SK-N-SH treated with all-trans-retinoic acid at 6 μM for 48 hours (cell line): ENCODE data around the gene ARVCF.

ENCODE experiments used
- ATAC-seq: fragments of 200-7000 bp; cut with Tn5 transposase; 3 replicates; pipeline ENCODE4 v1.9.1; 2020; ENCODE audit warnings: mild to moderate bottlenecking, moderate library complexity
- ARNTL ChIP-seq: fragments of 450-650 bp; formaldehyde crosslinking; IDR thresholded peaks from 2 replicates; pipeline ENCODE4 v1.5.0; 2020; ENCODE audit warnings: low read depth, mild to moderate bottlenecking, moderate library complexity, borderline replicate concordance
- BACH2 ChIP-seq: fragments of 250-450 bp; sonication (Bioruptor Pico); IDR thresholded peaks from 2 replicates; pipeline ENCODE4 v1.9.0; 2021; ENCODE audit warnings: mild to moderate bottlenecking, borderline replicate concordance
- CSDC2 ChIP-seq: fragments of 250-450 bp; sonication (Bioruptor Pico); IDR thresholded peaks from 2 replicates; pipeline ENCODE4 v1.5.0; 2020; ENCODE audit warnings: mild to moderate bottlenecking, moderate library complexity
- ESRRG ChIP-seq: fragments of 250-450 bp; sonication (Bioruptor Pico); IDR thresholded peaks from 2 replicates; pipeline ENCODE4 v1.6.1; 2021; ENCODE audit warnings: mild to moderate bottlenecking
- GLIS3 ChIP-seq: fragments of 250-450 bp; sonication (Bioruptor Pico); IDR thresholded peaks from 2 replicates; pipeline ENCODE4 v1.5.0; 2020; ENCODE audit warnings: mild to moderate bottlenecking, moderate library complexity
- ISL1 ChIP-seq: fragments of 250-450 bp; sonication (Bioruptor Pico); IDR thresholded peaks from 2 replicates; pipeline ENCODE4 v2.1.2; 2022; ENCODE audit warnings: mild to moderate bottlenecking, moderate library complexity
- OSR1 ChIP-seq: fragments of 250-450 bp; sonication (Bioruptor Pico); IDR thresholded peaks from 2 replicates; pipeline ENCODE4 v1.8.0; 2022; ENCODE audit warnings: moderate library complexity, mild to moderate bottlenecking, inconsistent platforms
- PPARA ChIP-seq: fragments of 250-450 bp; sonication (Bioruptor Pico); IDR thresholded peaks from 2 replicates; pipeline ENCODE4 v1.5.0; 2020; ENCODE audit warnings: mild to moderate bottlenecking, borderline replicate concordance
- SNAI2 ChIP-seq: fragments of 250-450 bp; sonication (Bioruptor Pico); IDR thresholded peaks from 2 replicates; pipeline ENCODE4 v1.5.0; 2020; ENCODE audit warnings: mild to moderate bottlenecking, moderate library complexity
- TCF4 ChIP-seq: fragments of 250-450 bp; sonication (Bioruptor Pico); IDR thresholded peaks from 2 replicates; pipeline ENCODE4 v1.8.0; 2021; ENCODE audit warnings: mild to moderate bottlenecking, moderate library complexity, borderline replicate concordance
- ZC3H10 ChIP-seq: fragments of 250-450 bp; sonication (Bioruptor Pico); IDR thresholded peaks from 2 replicates; pipeline ENCODE4 v1.5.1; 2021; ENCODE audit warnings: mild to moderate bottlenecking, moderate library complexity
- ZFP3 ChIP-seq: fragments of 250-450 bp; sonication (Bioruptor Pico); IDR thresholded peaks from 2 replicates; pipeline ENCODE4 v1.5.0; 2020; ENCODE audit warnings: mild to moderate bottlenecking, moderate library complexity
- ZFP30 ChIP-seq: fragments of 450-650 bp; formaldehyde crosslinking; IDR thresholded peaks from 2 replicates; pipeline ENCODE4 v1.5.0; 2022; ENCODE audit warnings: mild to moderate bottlenecking, moderate library complexity
- ZNF565 ChIP-seq: fragments of 450-650 bp; formaldehyde crosslinking; conservative IDR thresholded peaks from 2 replicates; pipeline ENCODE4 v1.5.0; 2020; ENCODE audit warnings: low read depth, mild to moderate bottlenecking, moderate library complexity
- TF ChIP-seq, protein P1 (sequence below): fragments of 250-450 bp; sonication (Bioruptor Pico); IDR thresholded peaks from 2 replicates; pipeline ENCODE4 v1.8.0; 2020; ENCODE audit warnings: mild to moderate bottlenecking, moderate library complexity, borderline replicate concordance
- TF ChIP-seq, protein P2 (sequence below): fragments of 250-450 bp; sonication (Bioruptor Pico); IDR thresholded peaks from 2 replicates; pipeline ENCODE4 v1.5.0; 2020; ENCODE audit warnings: mild to moderate bottlenecking, moderate library complexity
- TF ChIP-seq, protein P3 (sequence below): fragments of 250-450 bp; sonication (Bioruptor Pico); IDR thresholded peaks from 2 replicates; pipeline ENCODE4 v1.8.0; 2021; ENCODE audit warnings: low read depth, mild to moderate bottlenecking, moderate library complexity, borderline replicate concordance
- TF ChIP-seq, protein P4 (sequence below): fragments of 250-450 bp; sonication (Bioruptor Pico); IDR thresholded peaks from 2 replicates; pipeline ENCODE4 v1.5.1; 2021; ENCODE audit warnings: mild to moderate bottlenecking, moderate library complexity

ARVCF gene

DNA sequence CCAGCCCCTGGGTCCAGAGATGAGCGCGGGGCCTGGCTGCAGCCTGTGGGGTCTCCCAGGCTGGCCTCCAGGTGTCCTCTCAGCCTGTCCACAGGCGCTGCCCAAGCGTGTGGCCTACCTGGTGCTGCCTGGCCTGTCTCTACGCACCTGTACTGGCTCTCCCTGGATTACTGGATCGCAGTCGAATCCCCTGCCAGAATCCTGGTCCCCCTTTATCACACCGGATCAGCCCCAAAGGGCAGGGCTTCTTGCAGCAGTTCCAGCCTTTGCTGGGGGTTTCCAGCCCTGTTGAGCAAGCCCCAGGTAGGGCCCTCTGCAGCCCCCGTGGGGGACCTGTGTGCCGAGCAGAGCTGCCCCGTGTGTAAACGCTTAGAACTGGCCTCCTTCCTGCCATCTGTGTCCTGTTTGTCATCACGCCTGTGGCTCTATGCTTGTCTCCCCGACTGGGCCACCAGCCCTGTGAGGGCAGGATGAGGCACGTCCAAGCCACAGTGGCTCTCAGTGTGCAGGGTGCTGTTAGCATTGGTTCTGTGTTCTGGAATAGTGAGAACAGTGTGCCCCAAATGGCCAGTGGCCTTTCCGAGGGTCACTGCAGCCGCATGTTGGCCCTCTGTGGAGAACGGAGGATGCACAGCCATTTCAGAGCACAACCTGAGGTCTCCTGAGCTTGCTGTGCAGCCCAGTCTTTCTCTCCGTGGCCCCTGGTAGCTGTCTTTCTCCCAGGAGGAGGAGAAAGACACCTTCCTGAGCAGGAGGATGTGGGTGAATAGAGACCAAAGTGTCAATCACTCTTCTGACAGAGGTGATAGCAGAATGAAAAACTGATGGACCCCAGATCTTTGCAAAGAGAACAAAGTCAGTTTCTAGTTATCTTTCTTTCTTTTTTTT is 61.1 kb downstream of the ARVCF start (continued):
- TF ChIP-seq, protein P1, sequence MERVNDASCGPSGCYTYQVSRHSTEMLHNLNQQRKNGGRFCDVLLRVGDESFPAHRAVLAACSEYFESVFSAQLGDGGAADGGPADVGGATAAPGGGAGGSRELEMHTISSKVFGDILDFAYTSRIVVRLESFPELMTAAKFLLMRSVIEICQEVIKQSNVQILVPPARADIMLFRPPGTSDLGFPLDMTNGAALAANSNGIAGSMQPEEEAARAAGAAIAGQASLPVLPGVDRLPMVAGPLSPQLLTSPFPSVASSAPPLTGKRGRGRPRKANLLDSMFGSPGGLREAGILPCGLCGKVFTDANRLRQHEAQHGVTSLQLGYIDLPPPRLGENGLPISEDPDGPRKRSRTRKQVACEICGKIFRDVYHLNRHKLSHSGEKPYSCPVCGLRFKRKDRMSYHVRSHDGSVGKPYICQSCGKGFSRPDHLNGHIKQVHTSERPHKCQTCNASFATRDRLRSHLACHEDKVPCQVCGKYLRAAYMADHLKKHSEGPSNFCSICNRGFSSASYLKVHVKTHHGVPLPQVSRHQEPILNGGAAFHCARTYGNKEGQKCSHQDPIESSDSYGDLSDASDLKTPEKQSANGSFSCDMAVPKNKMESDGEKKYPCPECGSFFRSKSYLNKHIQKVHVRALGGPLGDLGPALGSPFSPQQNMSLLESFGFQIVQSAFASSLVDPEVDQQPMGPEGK (CRISPR knock-in tag): no peak
- no peak for TF ChIP-seq PPARA (CRISPR knock-in tag)

DNA sequence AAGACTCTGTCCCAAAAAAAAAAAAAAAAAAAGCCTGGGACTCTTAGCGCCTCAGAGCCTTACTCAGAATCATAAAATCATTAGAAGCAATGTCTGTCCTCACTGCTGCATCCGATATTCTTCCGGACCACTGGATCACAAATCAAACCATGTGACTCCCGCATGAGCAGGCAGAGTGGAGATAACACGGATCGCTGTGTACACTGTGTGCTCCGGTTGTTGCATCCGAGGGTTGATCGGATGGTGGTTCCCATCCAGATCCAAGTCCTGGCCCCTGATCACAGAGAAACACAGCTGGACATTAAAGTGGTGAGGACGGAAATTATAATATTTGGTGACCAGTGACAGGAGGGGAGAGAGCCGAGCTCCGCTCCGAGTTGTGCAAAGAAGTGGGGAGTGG is 65.3 kb downstream of the ARVCF start:
- ATAC-seq: no peak
- TF ChIP-seq ISL1 (CRISPR knock-in tag) (no peak), ZC3H10 (CRISPR knock-in tag) (no peak), SNAI2 (CRISPR knock-in tag) (no peak), CSDC2 (CRISPR knock-in tag) (no peak), GLIS3 (CRISPR knock-in tag) (no peak), BACH2 (CRISPR knock-in tag) (no peak), ESRRG (CRISPR knock-in tag) (no peak), ZFP30 (CRISPR knock-in tag) (no peak), PPARA (CRISPR knock-in tag) (no peak), ZNF565 (no peak)
- TF ChIP-seq, protein P2, sequence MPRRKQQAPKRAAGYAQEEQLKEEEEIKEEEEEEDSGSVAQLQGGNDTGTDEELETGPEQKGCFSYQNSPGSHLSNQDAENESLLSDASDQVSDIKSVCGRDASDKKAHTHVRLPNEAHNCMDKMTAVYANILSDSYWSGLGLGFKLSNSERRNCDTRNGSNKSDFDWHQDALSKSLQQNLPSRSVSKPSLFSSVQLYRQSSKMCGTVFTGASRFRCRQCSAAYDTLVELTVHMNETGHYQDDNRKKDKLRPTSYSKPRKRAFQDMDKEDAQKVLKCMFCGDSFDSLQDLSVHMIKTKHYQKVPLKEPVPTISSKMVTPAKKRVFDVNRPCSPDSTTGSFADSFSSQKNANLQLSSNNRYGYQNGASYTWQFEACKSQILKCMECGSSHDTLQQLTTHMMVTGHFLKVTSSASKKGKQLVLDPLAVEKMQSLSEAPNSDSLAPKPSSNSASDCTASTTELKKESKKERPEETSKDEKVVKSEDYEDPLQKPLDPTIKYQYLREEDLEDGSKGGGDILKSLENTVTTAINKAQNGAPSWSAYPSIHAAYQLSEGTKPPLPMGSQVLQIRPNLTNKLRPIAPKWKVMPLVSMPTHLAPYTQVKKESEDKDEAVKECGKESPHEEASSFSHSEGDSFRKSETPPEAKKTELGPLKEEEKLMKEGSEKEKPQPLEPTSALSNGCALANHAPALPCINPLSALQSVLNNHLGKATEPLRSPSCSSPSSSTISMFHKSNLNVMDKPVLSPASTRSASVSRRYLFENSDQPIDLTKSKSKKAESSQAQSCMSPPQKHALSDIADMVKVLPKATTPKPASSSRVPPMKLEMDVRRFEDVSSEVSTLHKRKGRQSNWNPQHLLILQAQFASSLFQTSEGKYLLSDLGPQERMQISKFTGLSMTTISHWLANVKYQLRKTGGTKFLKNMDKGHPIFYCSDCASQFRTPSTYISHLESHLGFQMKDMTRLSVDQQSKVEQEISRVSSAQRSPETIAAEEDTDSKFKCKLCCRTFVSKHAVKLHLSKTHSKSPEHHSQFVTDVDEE (CRISPR knock-in tag): no peak
- TF ChIP-seq, protein P3, sequence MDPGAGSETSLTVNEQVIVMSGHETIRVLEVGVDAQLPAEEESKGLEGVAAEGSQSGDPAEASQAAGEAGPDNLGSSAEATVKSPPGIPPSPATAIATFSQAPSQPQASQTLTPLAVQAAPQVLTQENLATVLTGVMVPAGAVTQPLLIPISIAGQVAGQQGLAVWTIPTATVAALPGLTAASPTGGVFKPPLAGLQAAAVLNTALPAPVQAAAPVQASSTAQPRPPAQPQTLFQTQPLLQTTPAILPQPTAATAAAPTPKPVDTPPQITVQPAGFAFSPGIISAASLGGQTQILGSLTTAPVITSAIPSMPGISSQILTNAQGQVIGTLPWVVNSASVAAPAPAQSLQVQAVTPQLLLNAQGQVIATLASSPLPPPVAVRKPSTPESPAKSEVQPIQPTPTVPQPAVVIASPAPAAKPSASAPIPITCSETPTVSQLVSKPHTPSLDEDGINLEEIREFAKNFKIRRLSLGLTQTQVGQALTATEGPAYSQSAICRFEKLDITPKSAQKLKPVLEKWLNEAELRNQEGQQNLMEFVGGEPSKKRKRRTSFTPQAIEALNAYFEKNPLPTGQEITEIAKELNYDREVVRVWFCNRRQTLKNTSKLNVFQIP (CRISPR knock-in tag): no peak
- TF ChIP-seq, protein P4, sequence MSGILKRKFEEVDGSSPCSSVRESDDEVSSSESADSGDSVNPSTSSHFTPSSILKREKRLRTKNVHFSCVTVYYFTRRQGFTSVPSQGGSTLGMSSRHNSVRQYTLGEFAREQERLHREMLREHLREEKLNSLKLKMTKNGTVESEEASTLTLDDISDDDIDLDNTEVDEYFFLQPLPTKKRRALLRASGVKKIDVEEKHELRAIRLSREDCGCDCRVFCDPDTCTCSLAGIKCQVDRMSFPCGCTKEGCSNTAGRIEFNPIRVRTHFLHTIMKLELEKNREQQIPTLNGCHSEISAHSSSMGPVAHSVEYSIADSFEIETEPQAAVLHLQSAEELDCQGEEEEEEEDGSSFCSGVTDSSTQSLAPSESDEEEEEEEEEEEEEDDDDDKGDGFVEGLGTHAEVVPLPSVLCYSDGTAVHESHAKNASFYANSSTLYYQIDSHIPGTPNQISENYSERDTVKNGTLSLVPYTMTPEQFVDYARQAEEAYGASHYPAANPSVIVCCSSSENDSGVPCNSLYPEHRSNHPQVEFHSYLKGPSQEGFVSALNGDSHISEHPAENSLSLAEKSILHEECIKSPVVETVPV (CRISPR knock-in tag): no peak

DNA sequence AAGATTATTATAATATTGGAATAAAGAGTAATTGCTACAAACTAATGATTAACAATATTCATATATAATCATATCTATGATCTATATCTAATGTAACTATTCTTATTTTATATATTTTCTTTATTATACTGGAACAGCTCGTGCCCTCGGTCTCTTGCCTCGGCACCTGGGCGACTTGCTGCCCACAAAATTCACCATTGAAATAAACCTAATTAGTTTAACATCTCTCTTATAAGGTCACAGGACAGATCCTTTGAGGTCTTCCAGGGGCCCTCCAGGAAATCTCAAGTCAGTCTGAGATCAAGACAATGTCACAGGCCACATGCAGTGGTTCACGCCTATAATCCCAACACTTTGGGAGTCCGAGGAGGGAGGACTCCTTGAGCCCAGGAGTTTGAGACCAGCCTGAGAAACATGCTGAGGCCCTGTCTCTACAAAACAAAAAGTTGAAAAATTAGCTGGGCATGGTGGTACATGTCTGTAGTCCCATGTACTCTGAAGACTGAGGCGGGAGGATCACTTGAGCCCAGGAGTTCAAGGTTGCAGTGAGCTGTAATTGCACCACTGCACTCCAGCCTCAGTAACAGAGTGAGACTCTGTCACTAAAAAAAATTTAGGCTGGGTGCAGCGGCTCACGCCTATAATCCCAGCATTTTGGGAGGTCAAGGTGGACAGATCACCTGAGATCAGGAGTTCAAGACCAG is 68.4 kb downstream of the ARVCF start:
- no peak for ATAC-seq
- TF ChIP-seq, protein P3 (CRISPR knock-in tag): no peak
- TF ChIP-seq TCF4 (CRISPR knock-in tag): no peak
- TF ChIP-seq, protein P1 (CRISPR knock-in tag): no peak
- no peak for TF ChIP-seq ISL1 (CRISPR knock-in tag)
- no peak for TF ChIP-seq ARNTL (CRISPR knock-in tag)
- no peak for TF ChIP-seq OSR1 (CRISPR knock-in tag)
- TF ChIP-seq SNAI2 (CRISPR knock-in tag): no peak
- TF ChIP-seq ZFP30 (CRISPR knock-in tag): no peak
- no peak for TF ChIP-seq ZC3H10 (CRISPR knock-in tag)
- TF ChIP-seq ZFP3 (CRISPR knock-in tag): no peak
- no peak for TF ChIP-seq ZNF565
- TF ChIP-seq, protein P2 (CRISPR knock-in tag): no peak
- TF ChIP-seq, protein P4 (CRISPR knock-in tag): no peak
